MCF 10A (cell line): ENCODE results near the gene RER1. TPM values are rescaled to one million over a fixed set of nuclear protein-coding genes. Genes with fewer than 3 reads are reported as not detected.

Source experiments
- BruUV-seq: library from RNA; stranded (reverse); fragments of 400-500 nt; replicated peaks from 2 replicates; lab custom pipeline; 2021; lab: Mats Ljungman, UMichigan
- CTCF ChIA-PET: fragments of 300-600 bp; sonication (Branson Sonifier 250); formaldehyde crosslinking; extraction: SDS; loops from one replicate; lab custom pipeline; 2021; ENCODE audit warnings: antibody characterized with exemption, inconsistent platforms; lab: Yijun Ruan, JAX
- POLR2A ChIA-PET: fragments of 300-600, 350-650 bp; sonication (Branson Sonifier 250); formaldehyde crosslinking; extraction: SDS; loops from one replicate; lab custom pipeline; 2020; ENCODE audit warnings: antibody characterized with exemption, inconsistent platforms; lab: Yijun Ruan, JAX
- DNase-seq: peaks from one replicate; pipeline ENCODE4 v3.0.0-alpha.2; 2018; ENCODE audit not compliant: unreplicated experiment
- H3K27ac Mint-ChIP-seq: one replicate; pipeline ENCODE4 v1.8.0; 2022; ENCODE audit warnings: mild to moderate bottlenecking, low read depth, mixed read lengths; ENCODE audit not compliant: unreplicated experiment
- H3K27me3 Mint-ChIP-seq: one replicate; pipeline ENCODE4 v1.8.0; 2022; ENCODE audit warnings: mixed read lengths; ENCODE audit not compliant: insufficient read depth, unreplicated experiment
- H3K36me3 Mint-ChIP-seq: one replicate; pipeline ENCODE4 v1.8.0; 2022; ENCODE audit warnings: mild to moderate bottlenecking, moderate library complexity, mixed read lengths; ENCODE audit not compliant: insufficient read depth, unreplicated experiment
- H3K4me1 Mint-ChIP-seq: one replicate; pipeline ENCODE4 v1.8.0; 2022; ENCODE audit warnings: mixed read lengths; ENCODE audit not compliant: insufficient read depth, unreplicated experiment
- H3K4me3 Mint-ChIP-seq: one replicate; pipeline ENCODE4 v1.8.0; 2022; ENCODE audit warnings: mild to moderate bottlenecking, moderate library complexity, mixed read lengths; ENCODE audit not compliant: unreplicated experiment
- H3K9me3 Mint-ChIP-seq: one replicate; pipeline ENCODE4 v1.8.0; 2022; ENCODE audit warnings: mixed read lengths; ENCODE audit not compliant: unreplicated experiment
- CTCF ChIP-seq: fragments of 200-600 bp; IDR thresholded peaks from one replicate; pipeline ENCODE4 v1.8.0; 2022; ENCODE audit warnings: antibody characterized with exemption, mild to moderate bottlenecking; ENCODE audit not compliant: unreplicated experiment
- intact Hi-C: fragments of 100-400 bp; cut with micrococcal nuclease; formaldehyde crosslinking; loops from 2 replicates; pipeline ENCODE4 v1.14.1; 2022
- total RNA-seq: library from RNA; stranded (reverse); gene quantifications from 2 replicates; pipeline ENCODE4 v1.2.3, GENCODE V29; 2022

The RER1 gene
- total RNA-seq, 1 experiment from 2014 or later = 172 TPM

- no peaks in the 10 kb centered on the region for H3K9me3 Mint-ChIP-seq
- no peak overlapping the region for H3K4me3 Mint-ChIP-seq
- H3K36me3 Mint-ChIP-seq = peaks cover 86% of the 10 kb centered on the region
- H3K27ac Mint-ChIP-seq = no peak overlapping the region
- intact Hi-C loops = no loop called here
- H3K27me3 Mint-ChIP-seq = no peaks in the 10 kb centered on the region
- BruUV-seq = no TSS peak
- CTCF ChIA-PET = no interaction called here
- peaks cover 18% of the 10 kb centered on the region for H3K4me1 Mint-ChIP-seq
- POLR2A ChIA-PET = interaction anchor here (0.6 to 1.3 kb wide), 3 partner anchors 10 to 1426 kb away, joined by 3 to 5 read pairs (median 3); no protein-coding TSS in a partner anchor
- TF ChIP-seq CTCF = no peak
- no peak for DNase-seq
Observed at GRCh38 chr1:2396476-2396875, 4.8 kb downstream of the RER1 start.

GRCh38 chr1:2397007-2397679 lies 5.5 kb downstream of the RER1 start:
- H3K27me3 Mint-ChIP-seq = no peaks in the 10 kb centered on the region
- no peak for DNase-seq
- H3K27ac Mint-ChIP-seq = no peak overlapping the region
- no peaks in the 10 kb centered on the region for H3K9me3 Mint-ChIP-seq
- POLR2A ChIA-PET = interaction anchor here (0.6 to 1.3 kb wide), 2 partner anchors 10 to 1425 kb away, joined by 3 to 5 read pairs; no protein-coding TSS in a partner anchor
- intact Hi-C loops = no loop called here
- CTCF ChIA-PET = interaction anchor here (1.1 kb wide), 1 partner anchor 202 kb away, joined by 3 read pairs; the partner anchor contains the start of gene FAAP20
- H3K36me3 Mint-ChIP-seq = peaks cover 93% of the 10 kb centered on the region
- no peak for TF ChIP-seq CTCF
- H3K4me3 Mint-ChIP-seq = no peak overlapping the region
- BruUV-seq = no TSS peak
- peaks cover 18% of the 10 kb centered on the region for H3K4me1 Mint-ChIP-seq

- Mint-ChIP-seq H3K9me3 (no peaks in the 10 kb centered on the region), H3K27me3 (no peaks in the 10 kb centered on the region), H3K27ac (no peak overlapping the region), H3K36me3 (peaks cover 96% of the 10 kb centered on the region), H3K4me1 (peaks cover 3% of the 10 kb centered on the region), H3K4me3 (no peak overlapping the region)
- CTCF ChIA-PET = no interaction called here
- TF ChIP-seq CTCF = no peak
- intact Hi-C loops = no loop called here
- no peak for DNase-seq
- BruUV-seq = no TSS peak
- POLR2A ChIA-PET = interaction anchor here (0.7 kb wide), 1 partner anchor 17 kb away, joined by 3 read pairs; no protein-coding TSS in a partner anchor
Observed at GRCh38 chr1:2398871-2399270, 7.2 kb downstream of the RER1 start.

GRCh38 chr1:2399890-2400575 lies 8.4 kb downstream of the RER1 start:
- Mint-ChIP-seq H3K27ac (no peak overlapping the region), H3K4me1 (no peaks in the 10 kb centered on the region), H3K9me3 (no peaks in the 10 kb centered on the region), H3K36me3 (peaks cover 94% of the 10 kb centered on the region), H3K4me3 (no peak overlapping the region), H3K27me3 (no peaks in the 10 kb centered on the region)
- no peak for DNase-seq
- CTCF ChIA-PET = interaction anchor here (0.6 to 0.9 kb wide), 3 partner anchors 19 to 205 kb away, joined by 3 read pairs; partner anchors contain the start of gene FAAP20
- POLR2A ChIA-PET = interaction anchor here (1.6 kb wide), 1 partner anchor 8 kb away, joined by 5 read pairs; the partner anchor contains the start of genes MORN1 and RER1
- no peak for TF ChIP-seq CTCF
- intact Hi-C loops = no loop called here
- BruUV-seq = no TSS peak
